Measurements from ENCODE around the gene SPAG16. TPM values are rescaled to one million over a fixed set of nuclear protein-coding genes. Genes with fewer than 3 reads are reported as not detected.
"Not testable (repeated sequence)": the region's sequence is repeated elsewhere in the genome, so short reads cannot be mapped to it uniquely, and the experiment has no call there.

Gene SPAG16
- total and polyA plus RNA-seq, 2 donors from 2014 or later: 35.9 to 38.5 TPM

GRCh38 chr2:213995400-213996105 is 711.3 kb downstream of the SPAG16 start:
- H3K4me3 ChIP-seq (ENCODE audit: low read length in 3 of 3): no peak overlapping the region
- no peak for TF ChIP-seq CTCF (IDR thresholded peaks at IDR 0.05; ENCODE audit: borderline replicate concordance, extremely low read depth, insufficient read depth)
- intact Hi-C loops (cut with DNase I): no loop called here
- DNase-seq: no peak
- no peaks in the 10 kb centered on the region for H3K27me3 ChIP-seq (ENCODE audit: control insufficient read depth, insufficient read depth, low read length)
- no peaks in the 10 kb centered on the region for H3K9me3 ChIP-seq (ENCODE audit: control insufficient read depth in 2 of 3, insufficient read depth in 1 of 3, low read length in 3 of 3)
- no peak for FAIRE-seq
- H3K9ac ChIP-seq (ENCODE audit: low read length in 3 of 3): no peak overlapping the region
- H3K36me3 ChIP-seq (ENCODE audit: control insufficient read depth in 2 of 3, insufficient read depth in 3 of 3, low read length in 3 of 3): no peaks in the 10 kb centered on the region
- H3K4me1 ChIP-seq (ENCODE audit: control insufficient read depth in 2 of 3, insufficient read depth in 2 of 3, low read depth in 1 of 3, low read length in 3 of 3): no peaks in the 10 kb centered on the region
- no peak overlapping the region for H3K27ac ChIP-seq (ENCODE audit: low read depth in 2 of 2, low read length in 2 of 2)

- H3K9ac ChIP-seq (ENCODE audit: low read length in 3 of 3); H3K36me3 ChIP-seq (ENCODE audit: control insufficient read depth in 2 of 3, insufficient read depth in 3 of 3, low read length in 3 of 3); H3K27me3 ChIP-seq (ENCODE audit: control insufficient read depth, insufficient read depth, low read length); intact Hi-C loops (cut with DNase I); FAIRE-seq; H3K9me3 ChIP-seq (ENCODE audit: control insufficient read depth in 2 of 3, insufficient read depth in 1 of 3, low read length in 3 of 3); H3K4me1 ChIP-seq (ENCODE audit: control insufficient read depth in 2 of 3, insufficient read depth in 2 of 3, low read depth in 1 of 3, low read length in 3 of 3); H3K27ac ChIP-seq (ENCODE audit: low read depth in 2 of 2, low read length in 2 of 2); H3K4me3 ChIP-seq (ENCODE audit: low read length in 3 of 3); DNase-seq: not testable (repeated sequence)
Observed at GRCh38 chr2:213998976-213999375, 714.7 kb downstream of the SPAG16 start.

GRCh38 chr2:214004463-214004862 is 720.2 kb downstream of the SPAG16 start:
- DNase-seq (no peak), FAIRE-seq (no peak)
- H3K36me3 ChIP-seq (ENCODE audit: control insufficient read depth in 2 of 3, insufficient read depth in 3 of 3, low read length in 3 of 3): no peaks in the 10 kb centered on the region
- no peak overlapping the region for H3K9ac ChIP-seq (ENCODE audit: low read length in 3 of 3)
- intact Hi-C loops (cut with DNase I): no loop called here
- no peaks in the 10 kb centered on the region for H3K4me1 ChIP-seq (ENCODE audit: control insufficient read depth in 2 of 3, insufficient read depth in 2 of 3, low read depth in 1 of 3, low read length in 3 of 3)
- no peaks in the 10 kb centered on the region for H3K9me3 ChIP-seq (ENCODE audit: control insufficient read depth in 2 of 3, insufficient read depth in 1 of 3, low read length in 3 of 3)
- no peak overlapping the region for H3K4me3 ChIP-seq (ENCODE audit: low read length in 3 of 3)
- no peak overlapping the region for H3K27ac ChIP-seq (ENCODE audit: low read depth in 2 of 2, low read length in 2 of 2)
- no peak for TF ChIP-seq CTCF (IDR thresholded peaks at IDR 0.05; ENCODE audit: borderline replicate concordance, extremely low read depth, insufficient read depth)
- H3K27me3 ChIP-seq (ENCODE audit: control insufficient read depth, insufficient read depth, low read length): no peaks in the 10 kb centered on the region

GRCh38 chr2:214005337-214005736 is 721.1 kb downstream of the SPAG16 start:
- no peak overlapping the region for H3K27ac ChIP-seq (ENCODE audit: low read depth in 2 of 2, low read length in 2 of 2)
- no peaks in the 10 kb centered on the region for H3K9me3 ChIP-seq (ENCODE audit: control insufficient read depth in 2 of 3, insufficient read depth in 1 of 3, low read length in 3 of 3)
- H3K4me3 ChIP-seq (ENCODE audit: low read length in 3 of 3): no peak overlapping the region
- DNase-seq (no peak), FAIRE-seq (no peak)
- no peaks in the 10 kb centered on the region for H3K4me1 ChIP-seq (ENCODE audit: control insufficient read depth in 2 of 3, insufficient read depth in 2 of 3, low read depth in 1 of 3, low read length in 3 of 3)
- H3K27me3 ChIP-seq (ENCODE audit: control insufficient read depth, insufficient read depth, low read length): no peaks in the 10 kb centered on the region
- H3K36me3 ChIP-seq (ENCODE audit: control insufficient read depth in 2 of 3, insufficient read depth in 3 of 3, low read length in 3 of 3): no peaks in the 10 kb centered on the region
- H3K9ac ChIP-seq (ENCODE audit: low read length in 3 of 3): no peak overlapping the region
- intact Hi-C loops (cut with DNase I): no loop called here
- TF ChIP-seq CTCF (IDR thresholded peaks at IDR 0.05; ENCODE audit: borderline replicate concordance, extremely low read depth, insufficient read depth): no peak

Measured in kidney (tissue), 14 donors.